Measurements from ENCODE around the gene PSME1.

DNA sequence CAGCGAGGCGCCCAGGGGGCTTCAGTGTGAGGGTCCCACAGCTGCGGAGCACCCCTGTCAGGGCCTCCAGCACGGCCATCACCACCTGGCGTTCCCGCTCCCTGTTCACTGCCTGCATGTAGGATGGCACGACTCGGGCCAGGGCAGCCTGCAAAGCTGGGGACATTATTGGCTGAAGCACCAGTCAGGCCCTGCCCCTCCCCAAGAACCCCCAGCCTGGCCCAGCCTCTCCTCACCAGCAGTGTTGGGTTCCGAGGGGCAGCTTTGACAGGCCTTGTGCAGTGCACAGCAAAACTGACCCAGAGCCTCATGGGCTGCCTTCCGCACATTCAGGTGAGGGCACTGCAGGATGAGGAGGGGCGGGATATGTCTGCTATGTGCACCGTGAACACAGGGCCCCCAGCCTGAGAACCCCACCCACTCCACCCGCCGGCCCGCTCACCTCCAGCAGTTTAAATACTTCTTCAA, 47.1 kb downstream of the PSME1 start:
- TF ChIP-seq, protein P1, sequence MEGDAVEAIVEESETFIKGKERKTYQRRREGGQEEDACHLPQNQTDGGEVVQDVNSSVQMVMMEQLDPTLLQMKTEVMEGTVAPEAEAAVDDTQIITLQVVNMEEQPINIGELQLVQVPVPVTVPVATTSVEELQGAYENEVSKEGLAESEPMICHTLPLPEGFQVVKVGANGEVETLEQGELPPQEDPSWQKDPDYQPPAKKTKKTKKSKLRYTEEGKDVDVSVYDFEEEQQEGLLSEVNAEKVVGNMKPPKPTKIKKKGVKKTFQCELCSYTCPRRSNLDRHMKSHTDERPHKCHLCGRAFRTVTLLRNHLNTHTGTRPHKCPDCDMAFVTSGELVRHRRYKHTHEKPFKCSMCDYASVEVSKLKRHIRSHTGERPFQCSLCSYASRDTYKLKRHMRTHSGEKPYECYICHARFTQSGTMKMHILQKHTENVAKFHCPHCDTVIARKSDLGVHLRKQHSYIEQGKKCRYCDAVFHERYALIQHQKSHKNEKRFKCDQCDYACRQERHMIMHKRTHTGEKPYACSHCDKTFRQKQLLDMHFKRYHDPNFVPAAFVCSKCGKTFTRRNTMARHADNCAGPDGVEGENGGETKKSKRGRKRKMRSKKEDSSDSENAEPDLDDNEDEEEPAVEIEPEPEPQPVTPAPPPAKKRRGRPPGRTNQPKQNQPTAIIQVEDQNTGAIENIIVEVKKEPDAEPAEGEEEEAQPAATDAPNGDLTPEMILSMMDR (IDR thresholded peaks at IDR 0.05): no peak
- TF ChIP-seq POLR2A (IDR thresholded peaks at IDR 0.05): no peak
